ENCODE results near the gene C10orf67.

Gene C10orf67

GRCh38 chr10:23191764-23192711 is 152.6 kb downstream of the C10orf67 start, which contains the start of gene PTF1A:
Gene PTF1A, plus strand, starts transcription at chr10:23192312. Its CDS starts 219 bp downstream, at chr10:23192531.
- Mint-ChIP-seq H3K27ac (no peak within 1 kb of the TSS), H3K4me3 (no peak within 1 kb of the TSS), H3K36me3 (no peaks in the 10 kb centered on the region), H3K9me3 (no peaks in the 10 kb centered on the region), H3K4me1 (peaks cover 4% of the 10 kb centered on the region), H3K27me3 (peaks cover 50% of the 10 kb centered on the region)

DNA sequence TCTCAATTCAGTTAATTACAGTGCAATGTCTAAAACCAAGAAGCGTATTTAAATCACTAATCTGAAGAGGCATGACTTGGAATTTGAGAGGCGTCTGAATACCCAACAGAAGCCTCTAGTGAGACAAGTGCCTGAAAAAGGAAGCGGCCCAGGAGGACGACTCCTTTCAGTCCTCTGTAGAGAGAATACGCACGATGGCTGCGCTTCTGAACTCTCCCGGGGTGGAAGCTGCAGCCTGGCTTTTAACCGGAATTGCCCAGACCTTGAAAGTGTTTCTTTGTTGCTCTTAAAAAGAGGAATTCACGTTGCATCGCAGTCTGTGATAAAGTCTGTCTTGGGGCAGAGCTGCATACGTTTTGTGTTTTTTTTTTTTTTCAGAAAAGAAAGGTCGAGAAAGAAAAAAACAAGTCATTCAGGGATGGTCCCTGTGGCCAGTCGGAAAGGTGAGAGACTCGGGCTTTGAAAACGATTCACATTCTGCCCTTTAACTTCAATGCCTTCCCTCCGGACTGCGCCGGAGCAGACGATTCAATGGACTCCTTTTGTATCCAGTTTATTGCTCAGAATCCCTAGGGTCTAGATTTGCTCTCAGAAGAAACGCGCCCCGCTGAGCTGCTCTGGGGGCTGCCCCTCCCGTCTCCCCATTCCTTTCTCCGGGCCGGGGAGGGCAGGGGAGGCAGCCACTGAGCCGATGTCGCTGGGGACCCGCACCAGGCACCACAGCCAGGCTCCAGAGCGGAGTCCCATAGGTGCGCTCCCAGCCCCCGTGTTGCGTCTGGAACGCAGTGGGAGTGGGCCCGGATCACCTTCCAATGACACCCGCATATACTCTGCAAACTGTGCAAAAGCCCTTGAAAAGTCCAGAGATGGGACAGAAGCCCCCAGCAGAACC is 153.5 kb downstream of the C10orf67 start:
- no peak overlapping the region for H3K4me3 Mint-ChIP-seq
- peaks cover 44% of the 10 kb centered on the region for H3K27me3 Mint-ChIP-seq
- no peaks in the 10 kb centered on the region for H3K36me3 Mint-ChIP-seq
- no peaks in the 10 kb centered on the region for H3K9me3 Mint-ChIP-seq
- no peak overlapping the region for H3K27ac Mint-ChIP-seq
- H3K4me1 Mint-ChIP-seq: peaks cover 4% of the 10 kb centered on the region

DNA sequence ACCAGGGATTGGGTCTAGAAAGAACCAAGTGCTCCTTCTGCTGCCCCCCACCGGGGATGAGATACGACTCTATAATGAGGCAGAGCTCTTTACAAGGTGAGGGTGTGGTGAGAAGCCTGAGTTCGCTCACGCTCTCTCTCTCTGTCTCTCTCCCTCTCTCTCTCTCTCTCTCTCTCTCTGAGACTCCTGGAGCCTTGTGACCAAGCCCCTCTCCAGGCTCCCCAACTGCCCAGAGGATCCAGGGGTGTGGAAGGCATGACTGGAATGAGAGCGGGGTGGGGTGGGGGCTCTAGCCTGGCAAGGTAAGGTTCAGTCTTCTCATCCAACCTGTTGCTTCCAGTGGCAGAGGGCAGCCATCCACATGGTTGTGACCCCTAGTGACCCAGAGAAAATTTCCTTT is 155.6 kb downstream of the C10orf67 start:
- Mint-ChIP-seq H3K36me3 (no peaks in the 10 kb centered on the region), H3K27me3 (peaks cover 37% of the 10 kb centered on the region), H3K4me3 (no peak overlapping the region), H3K9me3 (no peaks in the 10 kb centered on the region), H3K27ac (no peak overlapping the region), H3K4me1 (peaks cover 4% of the 10 kb centered on the region)

DNA sequence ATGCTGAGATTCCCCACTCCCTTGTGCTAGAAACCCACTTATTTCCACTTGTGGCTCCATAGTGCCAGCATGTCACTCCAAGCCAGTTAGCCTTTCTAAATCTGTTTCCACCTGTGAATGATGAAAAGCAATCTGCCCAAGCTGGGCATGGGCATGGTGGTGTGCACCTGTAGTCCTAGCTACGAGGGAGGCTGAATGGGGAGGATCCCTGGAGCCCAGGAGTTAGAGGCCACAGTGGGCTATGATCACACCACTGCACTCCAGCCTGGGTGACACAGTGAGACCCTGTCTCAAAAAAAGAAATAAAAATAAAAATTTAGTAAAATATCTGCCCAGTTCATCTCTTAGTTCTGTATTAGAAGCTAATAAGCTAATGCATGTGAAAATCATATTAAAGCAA is 157.4 kb downstream of the C10orf67 start:
- Mint-ChIP-seq H3K4me1 (no peaks in the 10 kb centered on the region), H3K27ac (no peak overlapping the region), H3K4me3 (no peak overlapping the region), H3K27me3 (peaks cover 33% of the 10 kb centered on the region), H3K36me3 (no peaks in the 10 kb centered on the region), H3K9me3 (no peaks in the 10 kb centered on the region)

- Mint-ChIP-seq H3K27me3 (peaks cover 36% of the 10 kb centered on the region), H3K4me3 (no peak overlapping the region), H3K4me1 (no peaks in the 10 kb centered on the region), H3K9me3 (no peaks in the 10 kb centered on the region), H3K36me3 (no peaks in the 10 kb centered on the region), H3K27ac (no peak overlapping the region)
These were observed 157.9 kb downstream of the C10orf67 start for GRCh38 chr10:23186697-23187096.

DNA sequence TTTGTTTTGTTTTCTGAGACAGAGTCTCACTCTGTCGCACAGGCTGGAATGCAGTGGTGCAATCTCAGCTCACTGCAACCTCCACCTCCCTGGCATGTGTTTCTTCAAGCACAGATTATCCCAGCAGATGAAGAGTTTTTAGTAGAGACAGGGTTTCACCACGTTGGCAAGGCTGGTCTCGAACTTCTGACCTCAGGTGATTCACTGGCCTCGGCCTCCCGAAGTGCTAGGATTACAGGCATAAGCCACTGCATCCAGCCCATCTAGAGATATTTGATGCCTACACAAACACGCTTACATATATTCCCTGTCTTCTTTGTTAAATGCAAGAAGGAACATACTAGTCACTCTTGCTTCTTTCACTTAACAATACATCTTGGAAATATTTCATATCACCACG is 158.4 kb downstream of the C10orf67 start:
- H3K36me3 Mint-ChIP-seq: no peaks in the 10 kb centered on the region
- H3K9me3 Mint-ChIP-seq: no peaks in the 10 kb centered on the region
- H3K27me3 Mint-ChIP-seq: peaks cover 36% of the 10 kb centered on the region
- no peak overlapping the region for H3K4me3 Mint-ChIP-seq
- no peak overlapping the region for H3K27ac Mint-ChIP-seq
- no peaks in the 10 kb centered on the region for H3K4me1 Mint-ChIP-seq

GRCh38 chr10:23174977-23175512 is 169.6 kb downstream of the C10orf67 start:
- Mint-ChIP-seq H3K4me3 (no peak overlapping the region), H3K27me3 (peaks cover 55% of the 10 kb centered on the region), H3K27ac (no peak overlapping the region), H3K9me3 (no peaks in the 10 kb centered on the region), H3K4me1 (peaks cover 12% of the 10 kb centered on the region), H3K36me3 (peaks cover 2% of the 10 kb centered on the region)

DNA sequence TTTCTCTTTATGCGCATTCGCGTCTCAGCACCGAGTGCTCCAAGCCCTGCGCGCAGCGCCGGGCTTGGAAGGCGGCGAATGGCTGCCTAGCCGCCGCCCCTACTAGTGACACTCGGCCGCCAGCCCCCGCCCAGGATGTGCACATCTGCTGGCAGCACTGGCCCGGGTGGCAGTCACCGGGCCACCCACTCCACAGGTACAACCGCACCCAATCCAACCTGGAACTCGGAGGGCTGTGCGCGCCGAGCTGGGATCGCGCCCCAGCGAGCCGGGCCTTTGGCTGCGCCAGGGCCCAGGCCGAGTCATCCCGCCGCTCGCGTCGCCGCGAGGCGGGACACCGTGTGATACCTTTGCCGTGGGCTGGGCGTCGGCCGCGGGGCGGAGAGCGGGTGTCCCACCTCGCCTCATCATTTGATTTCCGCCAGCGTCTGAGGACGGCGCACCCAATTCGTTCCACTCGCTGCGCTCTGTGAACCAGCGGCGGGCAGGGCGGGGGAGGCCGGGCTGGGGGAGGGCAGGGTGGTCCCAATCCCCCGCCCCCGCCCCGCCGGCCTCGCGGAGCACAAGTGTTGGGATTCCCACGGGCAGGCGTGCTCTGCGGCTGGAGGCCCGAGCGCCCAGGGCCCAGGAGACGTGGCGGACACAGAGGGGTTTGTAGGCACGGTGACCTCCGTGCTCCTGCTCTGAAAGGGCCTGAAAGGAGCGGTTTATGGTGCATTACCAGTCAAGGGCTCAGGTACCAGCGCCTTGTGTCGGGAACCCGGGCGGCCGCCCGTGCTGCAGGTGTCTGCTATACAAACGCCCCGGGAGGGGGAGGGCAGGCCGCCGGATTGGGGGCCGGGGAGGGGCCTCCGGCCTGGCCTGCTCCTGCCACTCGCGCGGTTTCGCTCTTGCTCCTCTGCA is 170.3 kb downstream of the C10orf67 start:
- H3K27me3 Mint-ChIP-seq: peaks cover 56% of the 10 kb centered on the region
- H3K4me3 Mint-ChIP-seq: no peak overlapping the region
- H3K27ac Mint-ChIP-seq: no peak overlapping the region
- H3K9me3 Mint-ChIP-seq: no peaks in the 10 kb centered on the region
- peaks cover 2% of the 10 kb centered on the region for H3K36me3 Mint-ChIP-seq
- peaks cover 12% of the 10 kb centered on the region for H3K4me1 Mint-ChIP-seq

DNA sequence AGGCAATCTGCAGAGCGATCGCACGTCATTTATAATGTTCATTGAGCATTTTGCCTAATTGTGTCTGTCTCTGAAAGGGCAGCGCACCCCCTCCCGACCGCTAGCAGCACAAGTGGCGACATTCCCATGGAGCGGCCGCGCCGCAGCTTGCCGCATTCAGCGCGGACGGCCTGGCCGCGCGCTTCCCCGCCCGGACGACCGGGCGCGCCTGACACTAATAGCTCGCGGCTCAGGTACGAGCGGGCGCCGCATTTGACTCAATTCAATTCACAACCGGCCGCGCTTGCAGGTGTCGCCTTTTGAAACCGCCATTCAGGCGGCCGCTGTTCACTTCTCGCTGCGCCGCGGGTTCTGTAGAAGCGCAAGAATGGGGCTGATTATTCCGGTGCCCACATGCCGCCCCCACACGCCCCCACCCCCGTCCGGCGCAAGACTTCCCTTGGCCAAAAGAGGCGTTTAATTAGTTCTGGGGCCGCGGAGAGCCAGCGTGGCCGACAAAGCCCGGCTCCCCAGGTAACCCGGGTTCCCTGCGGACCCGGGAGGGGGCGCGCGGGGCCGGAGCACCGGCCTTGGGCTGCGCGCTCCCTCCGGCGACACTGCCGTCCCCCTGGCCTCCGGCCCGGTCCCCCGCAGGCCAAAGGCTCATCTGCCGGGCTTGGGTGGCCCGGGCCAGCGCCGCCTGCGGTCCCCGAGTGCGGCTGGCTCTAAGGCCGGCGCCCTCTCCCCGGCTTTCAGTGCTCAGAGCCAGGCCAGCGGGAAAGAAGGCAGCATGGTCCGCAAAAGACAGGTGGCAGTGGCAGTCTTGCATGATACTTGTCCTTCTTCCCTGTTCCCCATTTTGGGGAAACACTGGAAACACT is 171.2 kb downstream of the C10orf67 start:
- no peak overlapping the region for H3K4me3 Mint-ChIP-seq
- H3K4me1 Mint-ChIP-seq: peaks cover 12% of the 10 kb centered on the region
- peaks cover 58% of the 10 kb centered on the region for H3K27me3 Mint-ChIP-seq
- no peak overlapping the region for H3K27ac Mint-ChIP-seq
- H3K36me3 Mint-ChIP-seq: peaks cover 2% of the 10 kb centered on the region
- no peaks in the 10 kb centered on the region for H3K9me3 Mint-ChIP-seq

GRCh38 chr10:23172429-23173213 is 172.0 kb downstream of the C10orf67 start:
- H3K4me3 Mint-ChIP-seq: no peak overlapping the region
- peaks cover 12% of the 10 kb centered on the region for H3K4me1 Mint-ChIP-seq
- no peak overlapping the region for H3K27ac Mint-ChIP-seq
- H3K27me3 Mint-ChIP-seq: peaks cover 52% of the 10 kb centered on the region
- H3K9me3 Mint-ChIP-seq: no peaks in the 10 kb centered on the region
- H3K36me3 Mint-ChIP-seq: peaks cover 2% of the 10 kb centered on the region

DNA sequence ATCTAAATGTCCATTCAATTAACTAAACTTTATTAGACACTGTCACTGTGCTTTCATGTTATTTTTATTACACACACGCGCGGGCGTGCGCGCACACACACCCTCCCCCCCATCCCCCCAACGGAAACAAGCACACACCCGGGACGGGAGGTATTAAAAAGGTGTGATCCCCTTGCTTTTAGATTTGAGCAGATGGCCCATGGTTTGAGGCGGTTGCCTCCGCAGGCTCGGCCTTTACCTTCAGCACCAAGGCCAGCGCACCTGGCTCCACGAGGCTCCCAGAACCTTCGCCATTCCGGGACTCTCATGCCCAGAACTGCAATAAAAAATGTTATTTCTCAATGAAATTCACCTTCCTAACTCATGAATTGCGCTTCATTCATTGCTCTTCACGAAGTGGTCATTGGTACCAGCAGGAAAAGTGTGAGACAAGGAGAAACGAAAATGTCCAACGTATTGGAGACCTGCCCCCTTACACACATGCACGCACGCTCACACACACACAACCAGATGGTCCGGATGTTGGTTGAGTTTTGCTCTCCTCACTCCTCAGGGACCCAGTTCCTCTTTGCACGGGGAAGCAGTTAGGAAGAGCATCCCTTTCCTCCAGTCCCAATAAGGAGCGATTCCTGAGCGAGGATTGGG is 173.2 kb downstream of the C10orf67 start:
- H3K27ac Mint-ChIP-seq: no peak overlapping the region
- H3K4me3 Mint-ChIP-seq: no peak overlapping the region
- H3K36me3 Mint-ChIP-seq: peaks cover 2% of the 10 kb centered on the region
- no peaks in the 10 kb centered on the region for H3K9me3 Mint-ChIP-seq
- H3K4me1 Mint-ChIP-seq: peaks cover 12% of the 10 kb centered on the region
- H3K27me3 Mint-ChIP-seq: peaks cover 47% of the 10 kb centered on the region

GRCh38 chr10:23158370-23158769 is 186.2 kb downstream of the C10orf67 start:
- H3K4me1 Mint-ChIP-seq: no peaks in the 10 kb centered on the region
- H3K36me3 Mint-ChIP-seq: no peaks in the 10 kb centered on the region
- H3K4me3 Mint-ChIP-seq: no peak overlapping the region
- H3K27ac Mint-ChIP-seq: no peak overlapping the region
- H3K9me3 Mint-ChIP-seq: no peaks in the 10 kb centered on the region
- H3K27me3 Mint-ChIP-seq: peaks cover 21% of the 10 kb centered on the region

- no peak overlapping the region for H3K27ac Mint-ChIP-seq
- no peaks in the 10 kb centered on the region for H3K9me3 Mint-ChIP-seq
- no peaks in the 10 kb centered on the region for H3K4me1 Mint-ChIP-seq
- H3K36me3 Mint-ChIP-seq: no peaks in the 10 kb centered on the region
- H3K4me3 Mint-ChIP-seq: no peak overlapping the region
- peaks cover 21% of the 10 kb centered on the region for H3K27me3 Mint-ChIP-seq
These were observed 186.8 kb downstream of the C10orf67 start for GRCh38 chr10:23157691-23158369.
